Activated naive CD8-positive, alpha-beta T cell treated with anti-CD3 and anti-CD28 coated beads for 36 hours (primary cell): ENCODE measurements around the gene PACS1. TPM values are rescaled to one million over a fixed set of nuclear protein-coding genes. Genes with fewer than 3 reads are reported as not detected.

Experiments
- DNase-seq: peaks from one replicate; pipeline ENCODE4 v3.0.0; 2021
- H3K27ac Mint-ChIP-seq: one replicate; pipeline ENCODE4 v1.8.0; 2022; ENCODE audit warnings: mild to moderate bottlenecking, moderate library complexity, mixed read lengths
- H3K27me3 Mint-ChIP-seq: one replicate; pipeline ENCODE4 v1.8.0; 2022; ENCODE audit warnings: mild to moderate bottlenecking, mixed read lengths
- H3K36me3 Mint-ChIP-seq: one replicate; pipeline ENCODE4 v1.8.0; 2021; ENCODE audit warnings: mild to moderate bottlenecking, mixed read lengths
- H3K4me1 Mint-ChIP-seq: one replicate; pipeline ENCODE4 v1.8.0; 2021; ENCODE audit warnings: mixed read lengths
- H3K4me3 Mint-ChIP-seq: one replicate; pipeline ENCODE4 v1.8.0; 2022; ENCODE audit warnings: mild to moderate bottlenecking, moderate library complexity, mixed read lengths
- H3K9me3 Mint-ChIP-seq: one replicate; pipeline ENCODE4 v1.8.0; 2022; ENCODE audit warnings: mixed read lengths
- total RNA-seq, 2 experiments: library from RNA; stranded (reverse); gene quantifications; one replicate each; pipeline ENCODE4 v1.2.3, GENCODE V29; 2021

The PACS1 gene
- total RNA-seq, 2 experiments from 2014 or later, result 58.4 to 61.4 TPM

DNA sequence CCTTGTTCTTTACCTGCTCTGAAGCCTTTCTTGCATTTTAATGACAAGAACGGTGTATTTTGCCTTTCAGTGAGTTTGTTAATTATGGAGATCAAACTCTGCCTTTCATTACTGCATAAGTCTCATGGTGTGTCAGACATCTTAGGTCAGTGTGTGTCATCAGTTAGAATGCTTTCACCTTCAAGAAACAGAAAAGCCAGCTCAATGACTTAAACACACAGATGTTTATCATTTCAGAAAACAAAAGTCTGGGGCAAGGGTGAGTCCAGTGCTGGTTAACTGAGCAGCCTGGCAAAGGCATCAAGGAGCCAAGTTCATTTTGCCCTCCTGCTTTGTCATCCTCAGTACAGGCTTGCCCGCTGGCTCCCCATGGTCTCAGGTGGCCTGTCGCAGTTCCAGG is 54.5 kb downstream of the PACS1 start:
- DNase-seq, result no peak
- H3K9me3 Mint-ChIP-seq, result no peaks in the 10 kb centered on the region
- peak overlapping the region; percentile 30 for H3K27ac Mint-ChIP-seq
- H3K36me3 Mint-ChIP-seq, result peaks cover 10% of the 10 kb centered on the region
- peaks cover 65% of the 10 kb centered on the region for H3K4me1 Mint-ChIP-seq
- no peak overlapping the region for H3K4me3 Mint-ChIP-seq
- no peaks in the 10 kb centered on the region for H3K27me3 Mint-ChIP-seq

GRCh38 chr11:66126064-66126463 is 56.0 kb downstream of the PACS1 start:
- no peak for DNase-seq
- H3K9me3 Mint-ChIP-seq, result no peaks in the 10 kb centered on the region
- H3K27me3 Mint-ChIP-seq, result no peaks in the 10 kb centered on the region
- H3K4me3 Mint-ChIP-seq, result peak overlapping the region; percentile 76
- peak overlapping the region; percentile 95 for H3K27ac Mint-ChIP-seq
- H3K36me3 Mint-ChIP-seq, result peaks cover 10% of the 10 kb centered on the region
- H3K4me1 Mint-ChIP-seq, result peaks cover 68% of the 10 kb centered on the region

DNA sequence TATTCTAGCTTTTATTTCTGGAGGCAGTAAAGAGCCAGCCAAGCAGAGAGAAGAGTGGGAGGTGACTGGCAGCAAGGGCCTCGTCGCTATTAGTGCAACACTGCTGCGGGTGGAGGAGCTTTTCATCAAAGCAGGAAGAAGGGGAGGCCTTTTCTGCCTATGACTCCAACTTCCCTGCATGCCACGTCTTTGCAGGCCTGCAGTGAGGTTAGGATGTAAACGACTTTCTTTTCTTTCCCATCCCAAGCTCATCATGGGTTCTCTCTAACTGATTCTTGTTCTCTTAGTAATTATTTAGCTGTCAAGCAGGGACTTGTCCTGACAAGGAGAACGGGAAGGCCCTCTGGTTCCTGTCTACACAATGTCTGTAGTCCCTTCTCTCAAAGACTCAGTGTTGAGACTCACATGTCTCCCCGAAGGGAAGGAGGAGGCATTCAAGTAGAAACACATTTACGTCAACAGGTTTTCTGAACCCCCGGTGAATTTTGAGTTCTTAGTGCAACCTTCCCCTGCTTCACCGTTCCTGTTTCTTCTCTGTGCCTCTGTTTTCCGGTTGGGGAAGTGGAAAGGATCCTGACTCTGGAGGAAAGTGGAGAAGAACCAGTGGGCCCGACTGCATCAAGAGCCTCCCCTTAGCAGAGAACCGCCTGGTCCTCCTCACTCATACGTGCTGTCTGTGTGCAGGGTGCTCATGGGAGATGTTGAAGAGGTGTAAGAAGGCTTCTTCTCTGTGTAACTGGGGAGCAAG is 56.9 kb downstream of the PACS1 start:
- peak overlapping the region; percentile 95 for H3K27ac Mint-ChIP-seq
- peaks cover 70% of the 10 kb centered on the region for H3K4me1 Mint-ChIP-seq
- peaks cover 10% of the 10 kb centered on the region for H3K36me3 Mint-ChIP-seq
- no peaks in the 10 kb centered on the region for H3K27me3 Mint-ChIP-seq
- H3K9me3 Mint-ChIP-seq, result no peaks in the 10 kb centered on the region
- H3K4me3 Mint-ChIP-seq, result peak overlapping the region; percentile 76
- DNase-seq, result peak; percentile 66

GRCh38 chr11:66130978-66131377 is 60.9 kb downstream of the PACS1 start:
- Mint-ChIP-seq H3K36me3 (peaks cover 4% of the 10 kb centered on the region), H3K27ac (peak overlapping the region; percentile 43), H3K4me1 (peaks cover 69% of the 10 kb centered on the region), H3K9me3 (no peaks in the 10 kb centered on the region), H3K27me3 (no peaks in the 10 kb centered on the region), H3K4me3 (no peak overlapping the region)
- no peak for DNase-seq

DNA sequence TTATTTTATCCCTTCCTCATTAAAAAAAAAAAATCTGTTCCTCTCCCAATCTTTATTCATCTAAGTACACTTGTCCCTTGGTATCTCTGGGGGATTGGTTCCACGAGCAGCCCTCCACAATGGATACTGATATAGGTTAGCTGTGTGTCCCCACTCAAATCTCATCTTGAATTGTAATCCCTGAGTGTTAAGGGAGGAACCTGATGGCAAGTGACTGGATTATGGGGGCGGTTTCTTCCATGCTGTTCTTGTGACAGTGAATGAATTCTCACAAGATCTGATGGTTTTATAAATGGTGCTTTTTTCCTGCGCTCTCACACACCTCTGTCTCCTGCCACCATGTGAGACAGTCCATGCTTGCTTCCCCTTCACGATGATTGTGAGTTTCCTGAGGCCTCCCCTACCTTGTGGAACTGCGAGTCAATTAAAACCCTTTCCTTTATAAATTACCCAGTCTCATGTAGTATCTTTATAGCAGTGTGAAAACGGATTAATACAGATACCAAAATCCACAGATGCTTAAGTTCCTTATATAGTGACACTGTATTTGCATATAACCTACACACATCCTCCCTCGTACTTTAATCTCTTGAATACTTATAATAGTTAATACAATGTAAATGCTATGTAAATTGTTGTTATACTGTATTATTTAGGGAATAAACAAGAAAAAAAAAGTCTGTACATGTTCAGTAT is 62.0 kb downstream of the PACS1 start:
- H3K4me1 Mint-ChIP-seq, result peaks cover 70% of the 10 kb centered on the region
- no peaks in the 10 kb centered on the region for H3K27me3 Mint-ChIP-seq
- no peak overlapping the region for H3K4me3 Mint-ChIP-seq
- H3K27ac Mint-ChIP-seq, result peak overlapping the region; percentile 84
- peaks cover 7% of the 10 kb centered on the region for H3K36me3 Mint-ChIP-seq
- H3K9me3 Mint-ChIP-seq, result no peaks in the 10 kb centered on the region
- DNase-seq, result no peak

DNA sequence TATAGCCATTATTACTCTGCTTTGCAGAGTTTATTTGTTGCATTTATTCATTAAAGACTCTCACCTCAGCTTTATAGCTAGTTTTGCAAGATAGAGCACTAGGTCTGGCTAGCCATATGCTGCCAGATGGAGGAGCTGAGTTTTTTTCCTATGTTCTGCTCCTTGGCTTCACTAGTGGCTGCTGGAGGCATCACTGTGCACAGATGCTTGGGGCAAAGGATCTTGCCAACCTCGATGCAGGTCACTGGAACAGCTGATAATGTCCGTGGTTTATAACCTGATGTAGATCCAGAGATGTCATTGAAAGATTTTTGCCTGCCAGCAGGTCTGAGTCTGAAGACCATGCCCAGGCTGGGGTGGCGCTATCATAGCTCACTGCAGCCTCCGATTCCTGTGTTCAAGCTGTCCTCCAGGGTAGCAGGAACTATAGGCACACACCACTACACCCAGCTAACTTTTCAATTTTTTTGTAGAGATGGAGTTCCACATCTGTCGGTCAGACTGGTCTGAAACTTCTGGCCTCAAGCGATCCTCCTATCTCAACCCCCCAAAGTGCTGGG is 63.2 kb downstream of the PACS1 start:
- H3K4me1 Mint-ChIP-seq, result peaks cover 71% of the 10 kb centered on the region
- H3K27me3 Mint-ChIP-seq, result no peaks in the 10 kb centered on the region
- no peak for DNase-seq
- H3K27ac Mint-ChIP-seq, result no peak overlapping the region
- H3K9me3 Mint-ChIP-seq, result no peaks in the 10 kb centered on the region
- no peak overlapping the region for H3K4me3 Mint-ChIP-seq
- peaks cover 3% of the 10 kb centered on the region for H3K36me3 Mint-ChIP-seq

- Mint-ChIP-seq H3K27me3 (no peaks in the 10 kb centered on the region), H3K27ac (peak overlapping the region; percentile 80), H3K4me3 (no peak overlapping the region), H3K9me3 (no peaks in the 10 kb centered on the region), H3K4me1 (peaks cover 65% of the 10 kb centered on the region), H3K36me3 (peaks cover 6% of the 10 kb centered on the region)
- no peak for DNase-seq
Observed at GRCh38 chr11:66136752-66137123, 66.7 kb downstream of the PACS1 start.

GRCh38 chr11:66139817-66140404 is 69.8 kb downstream of the PACS1 start:
- peaks cover 8% of the 10 kb centered on the region for H3K36me3 Mint-ChIP-seq
- H3K27ac Mint-ChIP-seq, result no peak overlapping the region
- H3K9me3 Mint-ChIP-seq, result no peaks in the 10 kb centered on the region
- H3K4me3 Mint-ChIP-seq, result no peak overlapping the region
- H3K4me1 Mint-ChIP-seq, result peaks cover 63% of the 10 kb centered on the region
- no peaks in the 10 kb centered on the region for H3K27me3 Mint-ChIP-seq
- DNase-seq, result no peak

GRCh38 chr11:66142370-66143263 is 72.5 kb downstream of the PACS1 start:
- H3K27ac Mint-ChIP-seq, result no peak overlapping the region
- peaks cover 63% of the 10 kb centered on the region for H3K4me1 Mint-ChIP-seq
- peaks cover 4% of the 10 kb centered on the region for H3K9me3 Mint-ChIP-seq
- no peak for DNase-seq
- H3K27me3 Mint-ChIP-seq, result no peaks in the 10 kb centered on the region
- no peak overlapping the region for H3K4me3 Mint-ChIP-seq
- peaks cover 22% of the 10 kb centered on the region for H3K36me3 Mint-ChIP-seq

- H3K4me3 Mint-ChIP-seq, result no peak overlapping the region
- no peak overlapping the region for H3K27ac Mint-ChIP-seq
- H3K4me1 Mint-ChIP-seq, result peaks cover 58% of the 10 kb centered on the region
- peaks cover 22% of the 10 kb centered on the region for H3K36me3 Mint-ChIP-seq
- no peaks in the 10 kb centered on the region for H3K27me3 Mint-ChIP-seq
- no peak for DNase-seq
- H3K9me3 Mint-ChIP-seq, result peaks cover 4% of the 10 kb centered on the region
Observed at GRCh38 chr11:66143264-66143566, 73.1 kb downstream of the PACS1 start.

DNA sequence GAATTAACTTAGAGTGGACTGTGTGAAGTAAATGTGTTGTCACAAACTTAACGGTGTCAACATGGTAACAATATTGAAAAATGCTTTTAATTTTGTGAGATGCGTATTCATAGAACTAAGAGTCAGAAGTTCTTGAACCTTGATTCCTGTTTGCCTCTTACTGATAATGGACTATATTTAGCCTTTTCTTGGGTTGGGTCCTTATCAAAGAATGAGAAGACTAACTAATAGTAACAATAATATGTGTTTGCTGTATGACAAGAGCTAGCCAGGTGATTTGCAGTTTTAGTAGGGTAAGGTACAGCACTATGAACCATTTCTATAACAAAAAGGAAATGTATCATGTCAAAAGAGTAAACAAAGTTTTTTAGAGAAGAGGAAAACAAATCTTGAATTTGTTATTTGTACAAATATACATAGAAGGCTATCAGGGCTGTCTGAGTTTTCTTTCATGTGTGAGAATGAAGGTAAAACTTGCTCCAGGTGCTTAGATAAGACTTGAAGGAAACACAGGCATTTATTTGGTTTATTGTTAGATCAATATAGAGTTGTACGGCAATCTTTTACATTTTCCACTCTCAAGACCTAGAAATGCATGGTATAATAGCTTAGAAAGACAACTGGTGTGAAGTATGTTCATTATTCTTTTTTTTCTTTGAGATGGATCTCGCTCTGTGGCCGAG is 74.1 kb downstream of the PACS1 start:
- Mint-ChIP-seq H3K27me3 (no peaks in the 10 kb centered on the region), H3K4me1 (peaks cover 55% of the 10 kb centered on the region), H3K27ac (no peak overlapping the region), H3K4me3 (no peak overlapping the region), H3K9me3 (peaks cover 4% of the 10 kb centered on the region), H3K36me3 (peaks cover 22% of the 10 kb centered on the region)
- no peak for DNase-seq

DNA sequence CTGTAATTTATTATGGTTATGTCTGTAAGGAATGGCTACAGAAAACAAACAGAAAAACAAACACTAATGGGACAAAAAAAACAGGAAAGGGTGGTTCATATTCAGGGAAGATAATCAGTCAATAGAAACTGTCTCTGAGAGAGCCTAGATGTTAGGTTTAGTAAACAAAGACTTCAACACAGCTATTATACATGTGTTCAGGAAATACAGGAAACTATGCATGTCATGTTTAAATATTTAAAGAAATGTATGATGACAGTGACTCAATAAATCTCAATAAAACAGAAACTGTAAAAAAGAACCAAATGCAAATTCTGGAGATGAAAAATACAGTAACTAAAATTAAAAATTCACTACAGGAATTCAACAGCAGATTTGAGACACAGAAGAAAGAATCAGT is 76.0 kb downstream of the PACS1 start:
- Mint-ChIP-seq H3K36me3 (peaks cover 19% of the 10 kb centered on the region), H3K4me1 (peaks cover 57% of the 10 kb centered on the region), H3K4me3 (no peak overlapping the region), H3K27me3 (no peaks in the 10 kb centered on the region), H3K9me3 (peaks cover 4% of the 10 kb centered on the region), H3K27ac (no peak overlapping the region)
- no peak for DNase-seq

DNA sequence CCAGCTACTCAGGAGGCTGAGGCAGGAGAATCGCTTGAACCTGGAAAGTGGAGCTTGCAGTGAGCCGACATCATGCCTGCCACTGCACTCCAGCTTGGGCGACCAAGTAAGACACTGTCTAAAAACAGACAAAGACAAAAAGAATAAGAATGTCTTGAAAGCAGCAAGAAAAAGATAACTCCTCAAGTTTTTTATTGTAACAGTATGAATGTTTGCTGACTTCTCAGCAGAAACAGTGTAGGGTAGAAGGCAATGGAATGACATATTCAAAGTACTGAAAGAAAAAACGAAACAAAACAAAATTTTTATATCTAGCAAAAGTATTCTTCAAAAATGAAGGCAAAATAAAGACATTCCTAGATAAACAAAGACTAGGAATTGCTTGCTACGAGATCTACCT is 76.9 kb downstream of the PACS1 start:
- peaks cover 22% of the 10 kb centered on the region for H3K36me3 Mint-ChIP-seq
- H3K9me3 Mint-ChIP-seq, result peaks cover 5% of the 10 kb centered on the region
- H3K27ac Mint-ChIP-seq, result no peak overlapping the region
- no peak overlapping the region for H3K4me3 Mint-ChIP-seq
- peaks cover 61% of the 10 kb centered on the region for H3K4me1 Mint-ChIP-seq
- H3K27me3 Mint-ChIP-seq, result no peaks in the 10 kb centered on the region
- DNase-seq, result no peak

DNA sequence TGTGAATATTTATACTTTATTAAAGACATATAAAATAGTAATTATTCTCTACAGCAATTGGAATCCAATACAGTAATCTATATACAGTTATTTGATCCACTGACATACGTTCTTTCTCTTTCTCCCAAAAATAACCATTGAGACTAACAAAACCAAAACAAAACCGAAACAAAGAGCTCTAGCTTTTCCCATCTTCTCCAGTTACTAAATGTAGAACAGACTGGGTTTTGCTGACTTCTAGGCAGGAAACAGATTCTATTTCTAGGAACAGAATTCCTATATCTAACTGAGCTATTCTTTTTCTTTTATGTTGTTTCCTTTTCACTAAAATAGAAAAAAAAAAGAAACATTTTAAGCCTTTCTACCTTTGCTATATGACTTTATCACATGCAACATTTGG is 80.1 kb downstream of the PACS1 start:
- H3K4me3 Mint-ChIP-seq, result no peak overlapping the region
- H3K27ac Mint-ChIP-seq, result no peak overlapping the region
- peaks cover 26% of the 10 kb centered on the region for H3K36me3 Mint-ChIP-seq
- no peaks in the 10 kb centered on the region for H3K27me3 Mint-ChIP-seq
- peaks cover 40% of the 10 kb centered on the region for H3K4me1 Mint-ChIP-seq
- H3K9me3 Mint-ChIP-seq, result peaks cover 8% of the 10 kb centered on the region
- DNase-seq, result no peak
